K562 (cell line): ENCODE measurements around the gene SCAMP3. TPM values are rescaled to one million over a fixed set of nuclear protein-coding genes. Genes with fewer than 3 reads are reported as not detected.
A peak's percentile ranks its signal among the peaks of the same experiment; 100 is the strongest.

Experiments
- DMBX1 ChIP-seq: fragments of 250-450 bp; sonication (Bioruptor Pico); IDR thresholded peaks from 2 replicates; pipeline ENCODE4 v1.8.0; 2022; ENCODE audit warnings: inconsistent platforms, mild to moderate bottlenecking, moderate library complexity, borderline replicate concordance
- FIP1L1 ChIP-seq: fragments of 200-400 bp; formaldehyde crosslinking; IDR thresholded peaks from 2 replicates; pipeline ENCODE4 v1.6.1; 2018; ENCODE audit warnings: mild to moderate bottlenecking, low read depth, low read length; ENCODE audit not compliant: poor library complexity, severe bottlenecking
- FOSL1 ChIP-seq: fragments of 200-800 bp; sonication (Bioruptor generic); conservative IDR thresholded peaks from 2 replicates; pipeline ENCODE4 v1.6.1; 2016; ENCODE audit warnings: missing genetic modification characterization, missing compliant biosample characterization
- FOXO4 ChIP-seq: fragments of 450-650 bp; formaldehyde crosslinking; IDR thresholded peaks from 2 replicates; pipeline ENCODE4 v1.4.0; 2020; ENCODE audit warnings: mild to moderate bottlenecking, moderate library complexity
- MLX ChIP-seq, 2 experiments: fragments of 450-650 bp in 1 of 2; sonication (generic) in 1 of 2; formaldehyde crosslinking; conservative IDR thresholded peaks; 2 replicates each; pipeline versions ENCODE4 v1.4.0 to v1.8.1; 2020 to 2022; ENCODE audit warnings: mild to moderate bottlenecking in 1 of 2, missing genetic modification reagents in 1 of 2
- MYNN ChIP-seq, 2 experiments: sonication (generic); formaldehyde crosslinking in 1 of 2; IDR thresholded peaks; 2 replicates each; pipeline versions ENCODE4 v1.5.0 to v1.6.1; 2016 to 2020; ENCODE audit warnings: antibody characterized with exemption in 1 of 2, missing genetic modification reagents in 1 of 2
- PML ChIP-seq: IDR thresholded peaks from 2 replicates; pipeline ENCODE4 v1.6.1; 2012; ENCODE audit warnings: low read length, inconsistent platforms
- RNF2 ChIP-seq: sonication (generic); IDR thresholded peaks from 2 replicates; pipeline ENCODE4 v1.6.1; 2016
- TEAD1 ChIP-seq, 2 experiments: fragments of 450-650 bp in 1 of 2; sonication (generic) in 1 of 2; formaldehyde crosslinking; IDR thresholded peaks; 2 replicates each; pipeline versions ENCODE4 v1.4.0 to v1.8.0; 2020 to 2022; ENCODE audit warnings: mild to moderate bottlenecking in 2 of 2, missing genetic modification reagents in 1 of 2
- TOE1 ChIP-seq, 2 experiments: fragments of 450-650 bp in 1 of 2; sonication (generic) in 1 of 2; formaldehyde crosslinking in 1 of 2; IDR thresholded peaks; 2 replicates each; pipeline versions ENCODE4 v1.7.1 to v1.8.0; 2016 to 2022; ENCODE audit warnings: borderline replicate concordance in 2 of 2, mild to moderate bottlenecking in 2 of 2, antibody characterized with exemption in 1 of 2, inconsistent platforms in 1 of 2, low read depth in 1 of 2, missing genetic modification reagents in 1 of 2, moderate library complexity in 1 of 2
- ZNF584 ChIP-seq: fragments of 200-800 bp; sonication (Bioruptor generic); IDR thresholded peaks from 2 replicates; pipeline ENCODE4 v1.6.1; 2016; ENCODE audit warnings: low read depth, mild to moderate bottlenecking, missing genetic modification characterization, missing compliant biosample characterization
- ZNF644 ChIP-seq: fragments of 200-800 bp; sonication (Bioruptor generic); IDR thresholded peaks from 2 replicates; pipeline ENCODE4 v1.6.1; 2016; ENCODE audit warnings: low read depth, missing genetic modification characterization, missing compliant biosample characterization
- ZNF785 ChIP-seq: fragments of 250-450 bp; sonication (Bioruptor Pico); IDR thresholded peaks from 2 replicates; pipeline ENCODE4 v1.4.0; 2020; ENCODE audit warnings: mild to moderate bottlenecking
- ZSCAN32 ChIP-seq: fragments of 450-650 bp; formaldehyde crosslinking; IDR thresholded peaks from 2 replicates; pipeline ENCODE4 v1.4.0; 2020; ENCODE audit warnings: mild to moderate bottlenecking, moderate library complexity
- polyA plus RNA-seq, 8 experiments: library from polyadenylated mRNA; depleted of rRNA in 4 of 8; stranded (reverse) in 5 of 8; unstranded in 3 of 8; fragments of >200 nt; fragmentation: Nextera tagmentation in 2 of 8; fragmentation: Illumina TruSeq in 1 of 8; extraction: Ambion mirVana in 2 of 8; extraction: Trizol in 1 of 8; gene quantifications; 2 replicates each; pipeline versions ENCODE4 v1.2.1 to v1.2.3, GENCODE V29; 2011 to 2014; ENCODE audit warnings: inconsistent platforms in 1 of 8, missing spikeins in 1 of 8
- total RNA-seq, 7 experiments: library from RNA; depleted of rRNA in 6 of 7; stranded (reverse); fragments of >200 nt in 6 of 7; fragmentation: Illumina TruSeq in 2 of 7; extraction: Trizol in 2 of 7; gene quantifications; 2 replicates each; pipeline versions ENCODE4 v1.2.1 to v1.2.3, GENCODE V29; 2011 to 2021; ENCODE audit warnings: low replicate concordance in 1 of 7
- TF ChIP-seq, protein P1 (sequence below), 3 experiments: fragments of 200-800 bp in 1 of 3; fragments of 250-450 bp in 1 of 3; fragments of 450-650 bp in 1 of 3; sonication (Bioruptor Pico) in 1 of 3; sonication (Bioruptor generic) in 1 of 3; formaldehyde crosslinking in 1 of 3; IDR thresholded peaks; 2 replicates each; pipeline versions ENCODE4 v1.6.1 to v1.8.0; 2016 to 2022; ENCODE audit warnings: mild to moderate bottlenecking in 2 of 3, missing genetic modification characterization in 2 of 3, missing compliant biosample characterization in 1 of 3, moderate library complexity in 1 of 3
- TF ChIP-seq, protein P2 (sequence below): sonication (generic); formaldehyde crosslinking; IDR thresholded peaks from 2 replicates; pipeline ENCODE4 v1.9.0; 2022; ENCODE audit warnings: mild to moderate bottlenecking, missing genetic modification reagents
- TF ChIP-seq, protein P3 (sequence below), 2 experiments: fragments of 200-800 bp in 1 of 2; sonication (Bioruptor generic) in 1 of 2; sonication (generic) in 1 of 2; formaldehyde crosslinking in 1 of 2; IDR thresholded peaks in 1 of 2; conservative IDR thresholded peaks in 1 of 2; 2 replicates each; pipeline versions ENCODE4 v1.5.0 to v1.6.1; 2016 to 2020; ENCODE audit warnings: missing compliant biosample characterization in 1 of 2, missing genetic modification characterization in 1 of 2, missing genetic modification reagents in 1 of 2

Gene SCAMP3
- total and polyA plus RNA-seq, 9 of the 15 experiments (the other 6 are each of a cell fraction or from before 2014, with no cell fraction given), result 14.2 to 131 (median 86.1) TPM

DNA sequence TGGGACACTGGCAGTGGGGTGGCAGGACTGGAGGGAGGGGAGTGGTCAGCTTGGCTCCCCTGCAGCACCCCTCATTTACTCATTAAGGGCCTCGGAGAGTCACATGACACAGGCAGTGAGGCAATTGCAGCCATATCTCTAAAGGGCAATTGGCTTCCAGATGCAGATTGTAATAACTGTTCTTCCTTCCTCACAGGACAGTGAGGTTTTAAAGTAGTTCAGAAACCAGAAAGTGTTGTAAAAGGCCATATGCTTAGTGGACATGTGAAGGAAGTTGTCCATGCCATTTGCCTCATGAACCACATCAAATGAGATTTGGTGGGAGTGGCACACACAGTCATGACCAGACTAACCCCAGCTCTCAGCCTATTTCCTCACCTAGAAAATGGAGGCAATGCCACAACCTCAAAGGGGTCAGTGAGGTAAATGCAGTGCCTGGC, 42.5 kb downstream of the SCAMP3 start (continued):
- TF ChIP-seq, protein P1, sequence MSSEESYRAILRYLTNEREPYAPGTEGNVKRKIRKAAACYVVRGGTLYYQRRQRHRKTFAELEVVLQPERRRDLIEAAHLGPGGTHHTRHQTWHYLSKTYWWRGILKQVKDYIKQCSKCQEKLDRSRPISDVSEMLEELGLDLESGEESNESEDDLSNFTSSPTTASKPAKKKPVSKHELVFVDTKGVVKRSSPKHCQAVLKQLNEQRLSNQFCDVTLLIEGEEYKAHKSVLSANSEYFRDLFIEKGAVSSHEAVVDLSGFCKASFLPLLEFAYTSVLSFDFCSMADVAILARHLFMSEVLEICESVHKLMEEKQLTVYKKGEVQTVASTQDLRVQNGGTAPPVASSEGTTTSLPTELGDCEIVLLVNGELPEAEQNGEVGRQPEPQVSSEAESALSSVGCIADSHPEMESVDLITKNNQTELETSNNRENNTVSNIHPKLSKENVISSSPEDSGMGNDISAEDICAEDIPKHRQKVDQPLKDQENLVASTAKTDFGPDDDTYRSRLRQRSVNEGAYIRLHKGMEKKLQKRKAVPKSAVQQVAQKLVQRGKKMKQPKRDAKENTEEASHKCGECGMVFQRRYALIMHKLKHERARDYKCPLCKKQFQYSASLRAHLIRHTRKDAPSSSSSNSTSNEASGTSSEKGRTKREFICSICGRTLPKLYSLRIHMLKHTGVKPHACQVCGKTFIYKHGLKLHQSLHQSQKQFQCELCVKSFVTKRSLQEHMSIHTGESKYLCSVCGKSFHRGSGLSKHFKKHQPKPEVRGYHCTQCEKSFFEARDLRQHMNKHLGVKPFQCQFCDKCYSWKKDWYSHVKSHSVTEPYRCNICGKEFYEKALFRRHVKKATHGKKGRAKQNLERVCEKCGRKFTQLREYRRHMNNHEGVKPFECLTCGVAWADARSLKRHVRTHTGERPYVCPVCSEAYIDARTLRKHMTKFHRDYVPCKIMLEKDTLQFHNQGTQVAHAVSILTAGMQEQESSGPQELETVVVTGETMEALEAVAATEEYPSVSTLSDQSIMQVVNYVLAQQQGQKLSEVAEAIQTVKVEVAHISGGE (CRISPR knock-in tag; IDR thresholded peaks at IDR 0.05), result 0 out of 6 replicates have a peak, but pooled peaks of 1 of the 3 experiments have one; percentile 47
- TF ChIP-seq RNF2 (no peak), ZNF584 (CRISPR knock-in tag) (0 out of 2 replicates have a peak, but pooled peaks have one; percentile 16), MYNN (IDR thresholded peaks at IDR 0.05) (no peak), MYNN (CRISPR knock-in tag; IDR thresholded peaks at IDR 0.05) (no peak), FOSL1 (tag) (no peak), ZNF644 (tag) (0 out of 2 replicates have a peak, but pooled peaks have one; percentile 32), FIP1L1 (no peak), ZNF785 (no peak), FOXO4 (no peak), DMBX1 (CRISPR knock-in tag) (peak; percentile 45; the same call in 1 of the 2 replicates), ZSCAN32 (CRISPR knock-in tag) (no peak), TOE1 (IDR thresholded peaks at IDR 0.05; ENCODE audit: borderline replicate concordance) (peak; percentile 93), TOE1 (CRISPR knock-in tag; IDR thresholded peaks at IDR 0.05; ENCODE audit: borderline replicate concordance, low read depth) (no peak), MLX (CRISPR knock-in tag; conservative IDR thresholded peaks at IDR 0.05) (no peak), TEAD1 (CRISPR knock-in tag; IDR thresholded peaks at IDR 0.05) (0 out of 4 replicates have a peak, but pooled peaks of 1 of the 2 experiments have one; percentile 8), PML (no peak)
- TF ChIP-seq, protein P2, sequence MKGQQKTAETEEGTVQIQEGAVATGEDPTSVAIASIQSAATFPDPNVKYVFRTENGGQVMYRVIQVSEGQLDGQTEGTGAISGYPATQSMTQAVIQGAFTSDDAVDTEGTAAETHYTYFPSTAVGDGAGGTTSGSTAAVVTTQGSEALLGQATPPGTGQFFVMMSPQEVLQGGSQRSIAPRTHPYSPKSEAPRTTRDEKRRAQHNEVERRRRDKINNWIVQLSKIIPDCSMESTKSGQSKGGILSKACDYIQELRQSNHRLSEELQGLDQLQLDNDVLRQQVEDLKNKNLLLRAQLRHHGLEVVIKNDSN (CRISPR knock-in tag), result peak; percentile 96
- TF ChIP-seq, protein P3, sequence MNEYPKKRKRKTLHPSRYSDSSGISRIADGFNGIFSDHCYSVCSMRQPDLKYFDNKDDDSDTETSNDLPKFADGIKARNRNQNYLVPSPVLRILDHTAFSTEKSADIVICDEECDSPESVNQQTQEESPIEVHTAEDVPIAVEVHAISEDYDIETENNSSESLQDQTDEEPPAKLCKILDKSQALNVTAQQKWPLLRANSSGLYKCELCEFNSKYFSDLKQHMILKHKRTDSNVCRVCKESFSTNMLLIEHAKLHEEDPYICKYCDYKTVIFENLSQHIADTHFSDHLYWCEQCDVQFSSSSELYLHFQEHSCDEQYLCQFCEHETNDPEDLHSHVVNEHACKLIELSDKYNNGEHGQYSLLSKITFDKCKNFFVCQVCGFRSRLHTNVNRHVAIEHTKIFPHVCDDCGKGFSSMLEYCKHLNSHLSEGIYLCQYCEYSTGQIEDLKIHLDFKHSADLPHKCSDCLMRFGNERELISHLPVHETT (CRISPR knock-in tag; conservative IDR thresholded peaks at IDR 0.05 in 1 of 2, IDR thresholded peaks at IDR 0.05 in 1 of 2), result 0 out of 4 replicates have a peak, but pooled peaks of 1 of the 2 experiments have one; percentile 20
